Mesenchymal stem cell (in vitro differentiated cells and primary cell): ENCODE measurements around the gene GPX4.

Experiments used
- DNase-seq: peaks from one replicate; pipeline ENCODE4 v3.0.0-alpha.2; 2013
- H2AFZ ChIP-seq: one replicate; pipeline ENCODE4 v1.6.1; 2013; ENCODE audit warnings: low read depth, mild to moderate bottlenecking, control low read depth, inconsistent platforms, low read length, moderate library complexity
- H2AK5ac ChIP-seq: 2 replicates; pipeline ENCODE4 v1.6.1; 2013; ENCODE audit warnings: low read length, moderate library complexity, mild to moderate bottlenecking, inconsistent platforms; ENCODE audit not compliant: severe bottlenecking
- H2BK120ac ChIP-seq: one replicate; pipeline ENCODE4 v1.6.1; 2013; ENCODE audit warnings: low read depth, mild to moderate bottlenecking, inconsistent platforms, low read length, moderate library complexity
- H2BK12ac ChIP-seq, 2 experiments: one replicate each; pipeline ENCODE4 v1.6.1; 2013; ENCODE audit warnings: inconsistent platforms in 2 of 2, low read length in 2 of 2, mild to moderate bottlenecking in 2 of 2, moderate library complexity in 2 of 2, control low read depth in 1 of 2
- H2BK15ac ChIP-seq: one replicate; pipeline ENCODE4 v1.6.1; 2013; ENCODE audit warnings: mild to moderate bottlenecking, low read depth, inconsistent platforms; ENCODE audit not compliant: poor library complexity, severe bottlenecking
- H2BK5ac ChIP-seq: 2 replicates; pipeline ENCODE4 v1.6.1; 2013; ENCODE audit warnings: low read depth, mild to moderate bottlenecking, low read length, control low read depth, inconsistent platforms; ENCODE audit not compliant: poor library complexity, severe bottlenecking
- H3K14ac ChIP-seq, 2 experiments: one replicate each; pipeline ENCODE4 v1.6.1; 2013; ENCODE audit warnings: inconsistent platforms in 2 of 2, low read length in 2 of 2, control low read depth in 1 of 2, mild to moderate bottlenecking in 1 of 2, moderate library complexity in 1 of 2
- H3K18ac ChIP-seq, 2 experiments: one replicate each; pipeline ENCODE4 v1.6.1; 2013; ENCODE audit warnings: inconsistent platforms in 2 of 2, low read length in 2 of 2, control low read depth in 1 of 2, low read depth in 1 of 2, mild to moderate bottlenecking in 1 of 2
- H3K23ac ChIP-seq, 2 experiments: one replicate each; pipeline ENCODE4 v1.6.1; 2013; ENCODE audit warnings: inconsistent platforms in 2 of 2, low read length in 2 of 2, mild to moderate bottlenecking in 2 of 2, moderate library complexity in 2 of 2, control low read depth in 1 of 2
- H3K27ac ChIP-seq: 2 replicates; pipeline ENCODE4 v1.5.1; 2013; ENCODE audit warnings: mild to moderate bottlenecking, moderate library complexity, low read length, control low read depth, inconsistent platforms; ENCODE audit not compliant: poor library complexity, severe bottlenecking
- H3K27me3 ChIP-seq, 2 experiments: 2 replicates each; pipeline versions ENCODE4 v1.6.1 to v1.7.0; 2013; ENCODE audit warnings: low read length in 2 of 2, mild to moderate bottlenecking in 2 of 2, moderate library complexity in 2 of 2, control low read depth in 1 of 2, inconsistent platforms in 1 of 2; ENCODE audit not compliant: control insufficient read depth in 1 of 2, insufficient read depth in 1 of 2
- H3K36me3 ChIP-seq, 2 experiments: 2 replicates each; pipeline versions ENCODE4 v1.6.1 to v1.7.0; 2013; ENCODE audit warnings: low read length in 2 of 2, control low read depth in 1 of 2, inconsistent platforms in 1 of 2, low read depth in 1 of 2, mild to moderate bottlenecking in 1 of 2; ENCODE audit not compliant: insufficient read depth in 2 of 2, control insufficient read depth in 1 of 2
- H3K4ac ChIP-seq, 2 experiments: one replicate each; pipeline ENCODE4 v1.6.1; 2013; ENCODE audit warnings: inconsistent platforms in 2 of 2, low read length in 2 of 2, mild to moderate bottlenecking in 2 of 2, moderate library complexity in 2 of 2, control low read depth in 1 of 2, low read depth in 1 of 2
- H3K4me1 ChIP-seq: 2 replicates; pipeline ENCODE4 v1.6.1; 2013; ENCODE audit warnings: low read depth, low read length, control low read depth; ENCODE audit not compliant: control insufficient read depth, insufficient read depth
- H3K4me2 ChIP-seq: 2 replicates; pipeline ENCODE4 v1.6.1; 2013; ENCODE audit warnings: low read length, mild to moderate bottlenecking, inconsistent platforms; ENCODE audit not compliant: poor library complexity, severe bottlenecking
- H3K4me3 ChIP-seq, 2 experiments: 2 replicates each; pipeline versions ENCODE4 v1.5.1 to v1.7.0; 2013; ENCODE audit warnings: low read length in 2 of 2, mild to moderate bottlenecking in 2 of 2, control low read depth in 1 of 2, low read depth in 1 of 2; ENCODE audit not compliant: insufficient read depth in 1 of 2
- H3K79me1 ChIP-seq: replicated peaks from 2 replicates; pipeline ENCODE4 v1.6.1; 2013; ENCODE audit warnings: mild to moderate bottlenecking, control low read depth, low read length, inconsistent platforms; ENCODE audit not compliant: poor library complexity, severe bottlenecking
- H3K9ac ChIP-seq: 2 replicates; pipeline ENCODE4 v1.7.0; 2013; ENCODE audit warnings: mild to moderate bottlenecking, low read length, moderate library complexity
- H3K9me3 ChIP-seq: 2 replicates; pipeline ENCODE4 v1.7.0; 2013; ENCODE audit warnings: mild to moderate bottlenecking, low read length; ENCODE audit not compliant: control insufficient read depth
- H4K8ac ChIP-seq: one replicate; pipeline ENCODE4 v1.6.1; 2013; ENCODE audit warnings: inconsistent platforms, mild to moderate bottlenecking, low read length, moderate library complexity
- H4K91ac ChIP-seq: one replicate; pipeline ENCODE4 v1.6.1; 2013; ENCODE audit warnings: mild to moderate bottlenecking, low read length, inconsistent platforms
- WGBS: methylation state at CpG from one replicate; pipeline ENCODE4 v1.1.7; 2013; ENCODE audit warnings: mixed read lengths; 5-methylcytosine and 5-hydroxymethylcytosine counted together

GPX4 gene

DNA sequence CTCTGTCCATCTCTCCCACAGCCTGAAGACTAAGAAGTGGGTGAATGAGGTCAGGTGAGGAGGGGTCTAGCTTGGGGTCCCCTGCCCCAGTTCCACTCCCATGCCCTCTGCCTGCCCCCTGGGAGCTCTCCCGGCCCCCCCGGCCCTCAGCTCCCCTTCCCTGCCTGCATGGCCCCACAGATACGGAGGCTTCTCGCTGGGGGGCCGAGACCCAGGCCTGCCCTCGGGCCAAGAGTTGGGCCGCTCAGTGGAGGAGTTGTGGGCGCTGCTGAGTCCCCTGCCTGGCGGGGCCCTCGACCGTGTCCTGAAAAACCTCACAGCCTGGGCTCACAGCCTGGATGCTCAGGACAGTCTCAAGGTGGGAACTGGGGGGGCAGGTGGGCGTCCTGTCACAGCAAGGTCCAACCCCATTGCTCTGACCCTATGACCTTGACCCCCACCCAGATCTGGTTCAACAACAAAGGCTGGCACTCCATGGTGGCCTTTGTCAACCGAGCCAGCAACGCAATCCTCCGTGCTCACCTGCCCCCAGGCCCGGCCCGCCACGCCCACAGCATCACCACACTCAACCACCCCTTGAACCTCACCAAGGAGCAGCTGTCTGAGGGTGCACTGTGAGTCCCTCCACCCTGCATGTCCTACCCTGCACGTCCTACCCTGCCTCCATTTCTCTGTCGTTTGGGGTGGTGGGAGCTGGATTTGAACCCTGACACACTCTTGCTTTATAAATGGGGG, 47.7 kb upstream of the GPX4 start:
- 95% methylated on average over 20 of the region's 20 CpGs for WGBS
- Histone ChIP-seq H2BK12ac (no peak overlapping the region), H3K18ac (no peak overlapping the region), H3K4me1 (no peaks in the 10 kb centered on the region), H3K27ac (no peak overlapping the region), H3K79me1 (no peaks in the 10 kb centered on the region), H3K23ac (no peak overlapping the region), H3K36me3 (peaks cover 13 to 64% of the 10 kb centered on the region in 2 experiments), H4K91ac (no peak overlapping the region), H3K4ac (no peak overlapping the region), H4K8ac (no peak overlapping the region), H2BK120ac (no peak overlapping the region), H3K4me3 (peak overlapping the region in 1 of 2 experiments; percentile 20), H2BK5ac (no peak overlapping the region), H2AK5ac (no peak overlapping the region), H3K9me3 (peaks cover 36% of the 10 kb centered on the region), H3K14ac (no peak overlapping the region), H2BK15ac (no peak overlapping the region), H3K9ac (no peak overlapping the region), H3K4me2 (no peak overlapping the region), H3K27me3 (no peaks in the 10 kb centered on the region), H2AFZ (no peak overlapping the region)
- DNase-seq, result no peak

DNA sequence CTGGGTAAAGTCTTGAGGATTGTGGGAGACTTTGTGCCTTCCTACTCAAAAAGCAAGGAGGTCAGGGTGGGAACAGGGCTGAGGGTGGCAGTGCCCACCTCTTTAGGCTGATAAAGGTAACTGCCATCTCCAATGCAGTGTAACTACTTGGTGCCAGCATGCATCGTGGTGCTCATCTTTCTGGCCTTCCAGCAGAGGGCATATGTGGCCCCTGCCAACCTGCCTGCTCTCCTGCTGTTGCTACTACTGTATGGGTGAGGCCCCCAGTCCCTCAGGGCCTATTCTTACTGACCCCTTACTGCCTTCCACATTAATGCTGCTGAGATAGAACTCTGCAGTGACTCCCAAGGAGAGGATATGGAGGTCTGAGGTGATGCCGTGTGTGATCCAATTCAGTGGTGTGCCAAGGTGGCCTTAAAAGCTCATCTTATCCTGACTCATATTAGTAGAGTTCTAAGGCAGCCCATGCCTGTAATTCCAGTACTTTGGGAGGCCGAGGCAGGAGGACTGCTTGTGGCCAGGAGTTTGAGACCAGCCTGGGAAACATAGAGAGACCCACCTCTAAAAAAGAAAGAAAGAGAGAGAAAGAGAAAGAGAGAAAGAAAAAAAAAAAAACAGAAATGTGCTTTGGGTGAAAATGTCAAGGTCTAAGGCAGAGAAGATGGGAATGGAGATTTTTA, 46.5 kb upstream of the GPX4 start:
- H2AFZ ChIP-seq, result no peak overlapping the region
- H3K27ac ChIP-seq, result no peak overlapping the region
- H2AK5ac ChIP-seq, result no peak overlapping the region
- peaks cover 36% of the 10 kb centered on the region for H3K9me3 ChIP-seq
- no peak overlapping the region for H3K9ac ChIP-seq
- H2BK120ac ChIP-seq, result no peak overlapping the region
- no peaks in the 10 kb centered on the region for H3K27me3 ChIP-seq
- no peak overlapping the region for H4K91ac ChIP-seq
- H3K4ac ChIP-seq, result no peak overlapping the region
- no peak overlapping the region for H3K4me2 ChIP-seq
- H4K8ac ChIP-seq, result no peak overlapping the region
- no peak overlapping the region for H2BK15ac ChIP-seq
- H2BK12ac ChIP-seq, result no peak overlapping the region
- H3K23ac ChIP-seq, result no peak overlapping the region
- H3K14ac ChIP-seq, result no peak overlapping the region
- DNase-seq, result peak; percentile 80
- H3K4me3 ChIP-seq, result peak overlapping the region in 1 of 2 experiments; percentile 20
- 68% methylated on average over 3 of the region's 3 CpGs for WGBS
- no peaks in the 10 kb centered on the region for H3K4me1 ChIP-seq
- H3K18ac ChIP-seq, result no peak overlapping the region
- H2BK5ac ChIP-seq, result no peak overlapping the region
- peaks cover 13 to 66% of the 10 kb centered on the region in 2 experiments for H3K36me3 ChIP-seq
- no peaks in the 10 kb centered on the region for H3K79me1 ChIP-seq

DNA sequence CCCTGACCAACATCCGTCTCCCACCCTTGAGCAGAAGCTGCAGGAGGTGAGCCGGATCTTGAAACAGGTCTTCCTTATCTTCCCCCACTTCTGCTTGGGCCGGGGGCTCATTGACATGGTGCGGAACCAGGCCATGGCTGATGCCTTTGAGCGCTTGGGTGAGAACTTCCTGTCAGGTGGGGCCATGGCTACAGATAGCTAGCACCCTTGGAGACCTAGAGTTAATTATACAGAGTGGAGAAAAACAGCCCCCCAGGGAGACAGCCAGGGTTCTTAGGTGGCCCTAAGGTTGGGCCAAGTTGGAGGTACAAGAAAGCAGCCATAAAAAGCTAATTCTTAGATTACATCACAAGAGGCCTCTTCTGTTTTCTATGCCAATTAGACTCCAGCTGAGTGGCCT, 45.7 kb upstream of the GPX4 start:
- no peak overlapping the region for H4K8ac ChIP-seq
- peaks cover 13 to 64% of the 10 kb centered on the region in 2 experiments for H3K36me3 ChIP-seq
- no peak overlapping the region for H3K23ac ChIP-seq
- no peak overlapping the region for H2BK120ac ChIP-seq
- no peak overlapping the region for H4K91ac ChIP-seq
- H2AK5ac ChIP-seq, result no peak overlapping the region
- no peaks in the 10 kb centered on the region for H3K79me1 ChIP-seq
- H3K18ac ChIP-seq, result no peak overlapping the region
- no peaks in the 10 kb centered on the region for H3K27me3 ChIP-seq
- H3K9ac ChIP-seq, result no peak overlapping the region
- no peak overlapping the region for H2BK5ac ChIP-seq
- no peak overlapping the region for H3K4ac ChIP-seq
- H2AFZ ChIP-seq, result no peak overlapping the region
- DNase-seq, result no peak
- no peak overlapping the region for H3K14ac ChIP-seq
- H3K9me3 ChIP-seq, result peaks cover 36% of the 10 kb centered on the region
- no peak overlapping the region for H3K4me3 ChIP-seq
- no peak overlapping the region for H2BK12ac ChIP-seq
- H3K4me1 ChIP-seq, result no peaks in the 10 kb centered on the region
- WGBS, result 97% methylated on average over 4 of the region's 5 CpGs
- H3K27ac ChIP-seq, result no peak overlapping the region
- no peak overlapping the region for H3K4me2 ChIP-seq
- no peak overlapping the region for H2BK15ac ChIP-seq

DNA sequence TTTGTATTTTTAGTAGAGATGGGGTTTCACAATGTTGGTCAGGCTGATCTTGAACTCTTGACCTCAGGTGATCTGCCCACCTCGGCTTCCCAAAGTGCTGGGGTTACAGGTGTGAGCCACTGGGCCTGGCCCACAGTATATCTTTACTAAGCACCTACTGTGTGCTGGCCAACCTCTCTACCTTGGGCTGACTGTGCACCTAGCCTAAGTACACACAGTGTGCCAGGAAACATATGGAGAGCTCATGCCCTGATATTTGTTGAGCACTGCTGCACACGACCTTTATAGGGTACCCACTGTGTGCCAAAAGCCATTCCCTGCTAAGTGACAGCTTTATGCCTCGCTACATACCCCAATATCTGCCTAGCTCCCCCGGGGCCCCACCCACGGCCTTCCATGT, 43.1 kb upstream of the GPX4 start:
- Histone ChIP-seq H3K4me3 (no peak overlapping the region), H2AFZ (no peak overlapping the region), H3K14ac (no peak overlapping the region), H3K79me1 (no peaks in the 10 kb centered on the region), H3K9ac (no peak overlapping the region), H3K9me3 (peaks cover 34% of the 10 kb centered on the region), H3K36me3 (peaks cover 13 to 48% of the 10 kb centered on the region in 2 experiments), H2AK5ac (no peak overlapping the region), H3K4me1 (peaks cover 11% of the 10 kb centered on the region), H3K4ac (no peak overlapping the region), H3K4me2 (no peak overlapping the region), H2BK15ac (no peak overlapping the region), H2BK5ac (no peak overlapping the region), H4K8ac (no peak overlapping the region), H3K23ac (no peak overlapping the region), H3K27ac (no peak overlapping the region), H2BK12ac (no peak overlapping the region), H3K27me3 (peaks cover 0 to 17% of the 10 kb centered on the region in 2 experiments), H4K91ac (no peak overlapping the region), H3K18ac (no peak overlapping the region), H2BK120ac (no peak overlapping the region)
- WGBS, result 87% methylated on average over 5 of the region's 5 CpGs
- no peak for DNase-seq
